ENCODE data around the gene GLP2R.

GRCh38 chr17:9824094-9824493 lies 1.6 kb upstream of the GLP2R start:
- TF ChIP-seq, protein P1, sequence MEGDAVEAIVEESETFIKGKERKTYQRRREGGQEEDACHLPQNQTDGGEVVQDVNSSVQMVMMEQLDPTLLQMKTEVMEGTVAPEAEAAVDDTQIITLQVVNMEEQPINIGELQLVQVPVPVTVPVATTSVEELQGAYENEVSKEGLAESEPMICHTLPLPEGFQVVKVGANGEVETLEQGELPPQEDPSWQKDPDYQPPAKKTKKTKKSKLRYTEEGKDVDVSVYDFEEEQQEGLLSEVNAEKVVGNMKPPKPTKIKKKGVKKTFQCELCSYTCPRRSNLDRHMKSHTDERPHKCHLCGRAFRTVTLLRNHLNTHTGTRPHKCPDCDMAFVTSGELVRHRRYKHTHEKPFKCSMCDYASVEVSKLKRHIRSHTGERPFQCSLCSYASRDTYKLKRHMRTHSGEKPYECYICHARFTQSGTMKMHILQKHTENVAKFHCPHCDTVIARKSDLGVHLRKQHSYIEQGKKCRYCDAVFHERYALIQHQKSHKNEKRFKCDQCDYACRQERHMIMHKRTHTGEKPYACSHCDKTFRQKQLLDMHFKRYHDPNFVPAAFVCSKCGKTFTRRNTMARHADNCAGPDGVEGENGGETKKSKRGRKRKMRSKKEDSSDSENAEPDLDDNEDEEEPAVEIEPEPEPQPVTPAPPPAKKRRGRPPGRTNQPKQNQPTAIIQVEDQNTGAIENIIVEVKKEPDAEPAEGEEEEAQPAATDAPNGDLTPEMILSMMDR (IDR thresholded peaks at IDR 0.05; ENCODE audit: low read length): no peak
- no peak for TF ChIP-seq EZH2phosphoT487 (IDR thresholded peaks at IDR 0.05; ENCODE audit: low read length)
- TF ChIP-seq EZH2 (optimal IDR thresholded peaks at IDR 0.05; ENCODE audit: low read depth, low read length): no peak
